Measurements from ENCODE around the gene ARHGAP25. TPM values are rescaled to one million over a fixed set of nuclear protein-coding genes. Genes with fewer than 3 reads are reported as not detected.

Gene ARHGAP25
- total RNA-seq, 1 experiment from 2014 or later: 0.27 TPM

DNA sequence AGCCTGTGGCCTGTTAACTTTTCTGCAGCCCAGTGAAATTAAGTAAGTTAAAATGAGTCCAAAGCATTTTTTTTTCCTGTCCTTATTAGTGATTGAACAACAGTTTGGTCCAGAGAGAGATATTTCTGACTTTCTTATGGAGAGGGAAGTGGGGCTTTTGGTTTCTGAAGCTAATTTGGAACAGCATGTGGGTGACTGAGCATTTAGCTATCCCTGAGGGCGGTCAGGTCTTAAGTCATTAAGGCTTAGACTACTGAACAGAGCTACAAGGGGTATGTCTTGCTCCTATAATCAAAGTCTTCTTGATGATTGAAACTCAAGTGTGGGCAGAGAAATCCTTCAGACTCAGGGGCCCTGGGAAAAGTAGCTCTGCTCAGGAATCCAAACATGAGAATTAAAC lies 14.0 kb downstream of the ARHGAP25 start:
- Histone ChIP-seq H4K20me1 (ENCODE audit: insufficient read depth) (no peaks in the 10 kb centered on the region), H3K4me1 (ENCODE audit: control insufficient read depth in 1 of 2, insufficient read depth in 2 of 2, low read length in 2 of 2) (no peaks in the 10 kb centered on the region), H3K27ac (ENCODE audit: low read depth, low read length) (no peak overlapping the region), H2AFZ (ENCODE audit: low read depth, low read length, poor library complexity, severe bottlenecking) (no peak overlapping the region), H3K27me3 (ENCODE audit: insufficient read depth, low read length) (no peaks in the 10 kb centered on the region), H3K4me3 (replicated peaks in 1 of 2; ENCODE audit: low read depth in 1 of 2, low read length in 2 of 2) (no peak overlapping the region), H3K9me2 (ENCODE audit: insufficient read depth) (no peaks in the 10 kb centered on the region), H3K9me3 (ENCODE audit: control insufficient read depth in 1 of 2, insufficient read depth in 1 of 2, low read depth in 1 of 2, low read length in 2 of 2) (no peaks in the 10 kb centered on the region), H3K4me2 (ENCODE audit: low read length) (no peak overlapping the region), H3K36me3 (ENCODE audit: control insufficient read depth in 1 of 2, insufficient read depth in 2 of 2, low read length in 2 of 2) (no peaks in the 10 kb centered on the region), H3K79me2 (ENCODE audit: insufficient read depth, low read length) (no peaks in the 10 kb centered on the region), H3K9ac (ENCODE audit: low read length) (no peak overlapping the region)
- ATAC-seq (no peak), DNase-seq (ENCODE audit: low read depth, low spot score) (no peak)
- no TSS peak for BruUV-seq (replicated peaks)
- intact Hi-C loops (cut with micrococcal nuclease): no loop called here
- POLR2A ChIA-PET: no interaction called here
- no peak for TF ChIP-seq EGR1 (IDR thresholded peaks at IDR 0.05; ENCODE audit: low read depth)
- TF ChIP-seq TCF7L2 (IDR thresholded peaks at IDR 0.05; ENCODE audit: borderline replicate concordance, extremely low read depth, insufficient read depth, insufficient read length): no peak
- TF ChIP-seq, protein P1, sequence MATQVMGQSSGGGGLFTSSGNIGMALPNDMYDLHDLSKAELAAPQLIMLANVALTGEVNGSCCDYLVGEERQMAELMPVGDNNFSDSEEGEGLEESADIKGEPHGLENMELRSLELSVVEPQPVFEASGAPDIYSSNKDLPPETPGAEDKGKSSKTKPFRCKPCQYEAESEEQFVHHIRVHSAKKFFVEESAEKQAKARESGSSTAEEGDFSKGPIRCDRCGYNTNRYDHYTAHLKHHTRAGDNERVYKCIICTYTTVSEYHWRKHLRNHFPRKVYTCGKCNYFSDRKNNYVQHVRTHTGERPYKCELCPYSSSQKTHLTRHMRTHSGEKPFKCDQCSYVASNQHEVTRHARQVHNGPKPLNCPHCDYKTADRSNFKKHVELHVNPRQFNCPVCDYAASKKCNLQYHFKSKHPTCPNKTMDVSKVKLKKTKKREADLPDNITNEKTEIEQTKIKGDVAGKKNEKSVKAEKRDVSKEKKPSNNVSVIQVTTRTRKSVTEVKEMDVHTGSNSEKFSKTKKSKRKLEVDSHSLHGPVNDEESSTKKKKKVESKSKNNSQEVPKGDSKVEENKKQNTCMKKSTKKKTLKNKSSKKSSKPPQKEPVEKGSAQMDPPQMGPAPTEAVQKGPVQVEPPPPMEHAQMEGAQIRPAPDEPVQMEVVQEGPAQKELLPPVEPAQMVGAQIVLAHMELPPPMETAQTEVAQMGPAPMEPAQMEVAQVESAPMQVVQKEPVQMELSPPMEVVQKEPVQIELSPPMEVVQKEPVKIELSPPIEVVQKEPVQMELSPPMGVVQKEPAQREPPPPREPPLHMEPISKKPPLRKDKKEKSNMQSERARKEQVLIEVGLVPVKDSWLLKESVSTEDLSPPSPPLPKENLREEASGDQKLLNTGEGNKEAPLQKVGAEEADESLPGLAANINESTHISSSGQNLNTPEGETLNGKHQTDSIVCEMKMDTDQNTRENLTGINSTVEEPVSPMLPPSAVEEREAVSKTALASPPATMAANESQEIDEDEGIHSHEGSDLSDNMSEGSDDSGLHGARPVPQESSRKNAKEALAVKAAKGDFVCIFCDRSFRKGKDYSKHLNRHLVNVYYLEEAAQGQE (IDR thresholded peaks at IDR 0.05; ENCODE audit: low read depth): no peak
- TF ChIP-seq SP1 (IDR thresholded peaks at IDR 0.05; ENCODE audit: low read depth): no peak
- no peak for TF ChIP-seq SRF (IDR thresholded peaks at IDR 0.05; ENCODE audit: low read depth)
- no peak for TF ChIP-seq ZNF274 (IDR thresholded peaks at IDR 0.05; ENCODE audit: low read depth, low read length)
- TF ChIP-seq POLR2A (IDR thresholded peaks at IDR 0.05; ENCODE audit: borderline replicate concordance, extremely low read depth, insufficient read depth, insufficient read length): no peak
- TF ChIP-seq SIN3A (IDR thresholded peaks at IDR 0.05; ENCODE audit: low read depth): no peak
- CTCF ChIA-PET: no interaction called here
- RAD21 ChIA-PET (ENCODE audit: low non-redundant PET in 1 of 2, low total read pairs in 2 of 2, uncharacterized antibody in 2 of 2, unreplicated experiment in 2 of 2): no interaction called here
